H1 (cell line): ENCODE measurements around the gene FAM53B. TPM values are rescaled to one million over a fixed set of nuclear protein-coding genes. Genes with fewer than 3 reads are reported as not detected.

Experiments
- CTCF ChIA-PET: fragments of 300-600 bp; sonication (Branson Sonifier 250); formaldehyde crosslinking; loops from one replicate; lab custom pipeline; 2021; ENCODE audit not compliant: partially characterized antibody; lab: Charles Lee
- POLR2A ChIA-PET: fragments of 300-600 bp; sonication (Branson Sonifier 250); formaldehyde crosslinking; loops from one replicate; lab custom pipeline; 2021; ENCODE audit warnings: inconsistent platforms; ENCODE audit not compliant: partially characterized antibody; lab: Charles Lee
- DNase-seq, 2 experiments: peaks; one replicate each; pipeline versions ENCODE4 v3.0.0 to v3.0.0-alpha.2; 2010 to 2022; ENCODE audit warnings: low spot score in 2 of 2, low read depth in 1 of 2, mixed read lengths in 1 of 2
- FAIRE-seq: peaks from 2 replicates; lab custom pipeline; 2011; peaks lifted over from hg19 to GRCh38; lab: Jason Lieb, UNC
- H2AFZ ChIP-seq: 2 replicates; pipeline ENCODE4 v1.8.1; 2012; ENCODE audit warnings: low read length, inconsistent platforms
- H2AK5ac ChIP-seq: 2 replicates; pipeline ENCODE4 v1.6.1; 2013; ENCODE audit warnings: low read depth, low read length
- H2BK120ac ChIP-seq: replicated peaks from 2 replicates; pipeline ENCODE3; 2013; ENCODE audit warnings: low read depth, low read length, inconsistent platforms
- H2BK12ac ChIP-seq: 2 replicates; pipeline ENCODE4 v1.6.1; 2013; ENCODE audit warnings: low read depth, low read length
- H2BK15ac ChIP-seq: 2 replicates; pipeline ENCODE4 v1.6.1; 2013; ENCODE audit warnings: low read length
- H2BK20ac ChIP-seq: 2 replicates; pipeline ENCODE4 v1.6.1; 2013; ENCODE audit warnings: low read length
- H2BK5ac ChIP-seq: 2 replicates; pipeline ENCODE4 v1.6.1; 2013; ENCODE audit warnings: low read depth, low read length
- H3K14ac ChIP-seq: 2 replicates; pipeline ENCODE4 v1.6.1; 2013; ENCODE audit warnings: inconsistent platforms; ENCODE audit not compliant: insufficient read length
- H3K18ac ChIP-seq: 2 replicates; pipeline ENCODE4 v1.6.1; 2013; ENCODE audit warnings: low read length; ENCODE audit errors: extremely low read depth
- H3K23ac ChIP-seq: 2 replicates; pipeline ENCODE4 v1.6.1; 2013; ENCODE audit warnings: inconsistent platforms; ENCODE audit not compliant: insufficient read length
- H3K23me2 ChIP-seq: 2 replicates; pipeline ENCODE4 v1.6.1; 2013; ENCODE audit warnings: low read depth, low read length
- H3K27ac ChIP-seq: 2 replicates; pipeline ENCODE4 v1.6.1; 2011; ENCODE audit warnings: low read depth, low read length, inconsistent platforms
- H3K27me3 ChIP-seq, 4 experiments: replicated peaks in 1 of 4; 1 replicate in 1 of 4; 2 replicates in 3 of 4; pipeline versions ENCODE4 v1.6.1 to v1.8.1; 2011 to 2013; ENCODE audit warnings: low read length in 3 of 4, mild to moderate bottlenecking in 3 of 4, inconsistent platforms in 2 of 4, mixed read lengths in 2 of 4, moderate library complexity in 1 of 4; ENCODE audit not compliant: control insufficient read depth in 3 of 4, insufficient read depth in 3 of 4; ENCODE audit errors: extremely low read depth in 1 of 4
- H3K36me3 ChIP-seq, 4 experiments: 2 replicates each; pipeline versions ENCODE4 v1.6.1 to v1.8.1; 2011 to 2013; ENCODE audit warnings: mild to moderate bottlenecking in 4 of 4, low read length in 3 of 4, moderate library complexity in 2 of 4, control low read depth in 1 of 4, inconsistent platforms in 1 of 4; ENCODE audit not compliant: insufficient read depth in 4 of 4, control insufficient read depth in 2 of 4
- H3K4ac ChIP-seq: replicated peaks from 2 replicates; pipeline ENCODE3; 2013; ENCODE audit warnings: low read length, low read depth, mixed read lengths, inconsistent platforms; ENCODE audit not compliant: insufficient read length
- H3K4me1 ChIP-seq, 4 experiments: replicated peaks in 1 of 4; 1 replicate in 1 of 4; 2 replicates in 3 of 4; pipeline versions ENCODE4 v1.6.1 to v1.8.1; 2011 to 2013; ENCODE audit warnings: low read length in 3 of 4, inconsistent platforms in 2 of 4, mixed read lengths in 1 of 4; ENCODE audit not compliant: insufficient read depth in 4 of 4, control insufficient read depth in 3 of 4
- H3K4me2 ChIP-seq, 2 experiments: 2 replicates each; pipeline versions ENCODE4 v1.6.1 to v1.8.1; 2011 to 2013; ENCODE audit warnings: low read depth in 2 of 2, low read length in 2 of 2, control low read depth in 1 of 2, inconsistent platforms in 1 of 2, mild to moderate bottlenecking in 1 of 2; ENCODE audit not compliant: insufficient read depth in 1 of 2
- H3K4me3 ChIP-seq, 4 experiments: fragments of 200-600, 300-600 bp in 1 of 4; sonication (generic), shearing (Covaris generic), sonication (Bioruptor Twin) in 1 of 4; 2 replicates each; pipeline versions ENCODE4 v1.5.1 to v1.8.1; 2011 to 2016; ENCODE audit warnings: low read length in 4 of 4, low read depth in 3 of 4, control low read depth in 2 of 4, inconsistent platforms in 2 of 4, mild to moderate bottlenecking in 2 of 4, mixed read lengths in 1 of 4, moderate library complexity in 1 of 4; ENCODE audit not compliant: insufficient read depth in 2 of 4; ENCODE audit errors: extremely low read depth in 1 of 4
- H3K56ac ChIP-seq: replicated peaks from 2 replicates; pipeline ENCODE3; 2013; ENCODE audit warnings: low read depth, mild to moderate bottlenecking, mixed read lengths, low read length, inconsistent platforms; ENCODE audit not compliant: insufficient read length
- H3K79me1 ChIP-seq: 2 replicates; pipeline ENCODE4 v1.6.1; 2013; ENCODE audit warnings: low read depth, low read length, control low read depth
- H3K79me2 ChIP-seq, 2 experiments: 2 replicates each; pipeline versions ENCODE4 v1.6.1 to v1.8.1; 2012 to 2013; ENCODE audit warnings: low read length in 2 of 2, mild to moderate bottlenecking in 2 of 2, inconsistent platforms in 1 of 2; ENCODE audit not compliant: insufficient read depth in 2 of 2, control insufficient read depth in 1 of 2
- H3K9ac ChIP-seq, 4 experiments: replicated peaks in 1 of 4; 1 replicate in 1 of 4; 2 replicates in 3 of 4; pipeline versions ENCODE4 v1.6.1 to v1.8.1; 2011 to 2013; ENCODE audit warnings: low read depth in 3 of 4, low read length in 3 of 4, control low read depth in 2 of 4, mild to moderate bottlenecking in 2 of 4, moderate library complexity in 2 of 4, inconsistent platforms in 1 of 4; ENCODE audit errors: extremely low read depth in 1 of 4
- H3K9me3 ChIP-seq, 2 experiments: 2 replicates each; pipeline versions ENCODE4 v1.6.1 to v1.8.1; 2012 to 2013; ENCODE audit warnings: mild to moderate bottlenecking in 2 of 2, moderate library complexity in 2 of 2, control low read depth in 1 of 2, inconsistent platforms in 1 of 2, low read depth in 1 of 2, low read length in 1 of 2, mixed read lengths in 1 of 2; ENCODE audit not compliant: insufficient read depth in 2 of 2
- H4K20me1 ChIP-seq, 2 experiments: replicated peaks in 1 of 2; 2 replicates each; pipeline versions ENCODE3 to v1.8.1; 2011 to 2013; ENCODE audit warnings: inconsistent platforms in 2 of 2, low read length in 2 of 2, mild to moderate bottlenecking in 1 of 2; ENCODE audit not compliant: insufficient read depth in 2 of 2, control insufficient read depth in 1 of 2
- H4K5ac ChIP-seq: 2 replicates; pipeline ENCODE4 v1.6.1; 2013; ENCODE audit warnings: low read length, low read depth, mixed read lengths, inconsistent platforms; ENCODE audit not compliant: insufficient read length
- H4K8ac ChIP-seq: 2 replicates; pipeline ENCODE4 v1.8.0; 2013; ENCODE audit warnings: mild to moderate bottlenecking, moderate library complexity, low read length, inconsistent platforms; ENCODE audit not compliant: insufficient read depth; ENCODE audit errors: extremely low read depth
- H4K91ac ChIP-seq: replicated peaks from 2 replicates; pipeline ENCODE3; 2013; ENCODE audit warnings: low read length, mixed read lengths, inconsistent platforms; ENCODE audit not compliant: insufficient read length
- HDAC2 ChIP-seq, 2 experiments: fragments of 300-600 bp in 1 of 2; sonication (generic) in 1 of 2; IDR thresholded peaks; 2 replicates each; pipeline ENCODE4 v1.6.1; 2011 to 2012; ENCODE audit warnings: low read depth in 2 of 2, low read length in 2 of 2, mild to moderate bottlenecking in 2 of 2, moderate library complexity in 2 of 2, borderline replicate concordance in 1 of 2, inconsistent platforms in 1 of 2
- TAF7 ChIP-seq: optimal IDR thresholded peaks from 2 replicates; pipeline ENCODE3; 2011; ENCODE audit warnings: low read depth, mild to moderate bottlenecking, inconsistent platforms, low read length, moderate library complexity, borderline replicate concordance
- TBP ChIP-seq: IDR thresholded peaks from 2 replicates; pipeline ENCODE4 v1.6.1; 2011; ENCODE audit warnings: low read depth, low read length, improper control_type of control experiment
- WGBS, 2 experiments: shearing (Covaris generic) in 1 of 2; methylation state at CpG; one replicate each; pipeline versions ENCODE4 v1.1.6 to v1.1.7; 2013 to 2015; ENCODE audit warnings: low lambda C conversion rate in 2 of 2, mixed read lengths in 2 of 2, inconsistent platforms in 1 of 2, low coverage in 1 of 2, missing lambda C conversion rate in 1 of 2; ENCODE audit not compliant: insufficient replicate concordance in 2 of 2, insufficient coverage in 1 of 2, insufficient read length in 1 of 2; ENCODE audit errors: extremely low coverage in 1 of 2, missing lambda C conversion rate in 1 of 2; 5-methylcytosine and 5-hydroxymethylcytosine counted together
- polyA plus RNA-seq, 7 experiments: library from polyadenylated mRNA; depleted of rRNA in 3 of 7; stranded (reverse) in 5 of 7; unstranded in 2 of 7; fragments of >200 nt in 5 of 7; fragments of 200-250 nt in 2 of 7; gene quantifications; 1 replicate in 5 of 7; 2 replicates in 1 of 7; 4 replicates in 1 of 7; pipeline versions ENCODE4 v1.2.1 to v1.2.3, GENCODE V29; 2011 to 2013; ENCODE audit warnings: missing spikeins in 2 of 7, mixed read lengths in 2 of 7
- total RNA-seq: library from RNA; stranded (reverse); fragmentation: NEBNext Ultra II Directional; extraction: Animal tissue kit (Norgen Biotek cat#: 25700); gene quantifications from 2 replicates; pipeline ENCODE4 v1.2.1, GENCODE V29; 2021

FAM53B gene
- total and polyA plus RNA-seq, 2 of the 8 experiments (the other 6 are each of a cell fraction or from before 2014, with no cell fraction given) = 5.3 to 14.4 TPM

DNA sequence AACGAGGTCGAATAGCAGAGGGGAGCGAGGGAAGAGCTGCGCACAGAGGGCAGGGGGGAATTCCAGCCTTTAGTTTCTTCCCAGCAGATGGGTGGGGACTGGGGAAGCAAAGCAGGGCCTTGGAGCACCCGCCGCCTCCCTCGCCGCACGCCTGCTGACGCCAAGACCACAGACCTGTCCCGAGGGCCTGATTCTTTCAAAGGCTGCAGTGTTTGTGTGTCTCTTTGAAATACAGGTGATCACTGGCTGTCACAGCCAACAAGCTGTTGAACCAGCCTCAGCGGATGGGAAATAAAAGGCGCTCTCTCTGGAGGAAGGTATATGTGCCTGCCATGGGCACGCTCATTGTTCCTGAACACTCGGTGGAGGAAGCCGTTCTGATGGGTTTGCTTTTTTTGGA lies 119.3 kb downstream of the FAM53B start:
- no peaks in the 10 kb centered on the region for H3K9me3 ChIP-seq
- no peak overlapping the region for H4K5ac ChIP-seq
- no peak overlapping the region; the same call in 1 of the 2 replicates for H3K18ac ChIP-seq
- 0 out of 2 replicates have a peak overlapping the region, but pooled peaks have one; percentile 68 for H2BK12ac ChIP-seq
- no peak overlapping the region for H3K14ac ChIP-seq
- H3K23ac ChIP-seq = no peak overlapping the region
- H3K56ac ChIP-seq = no peak overlapping the region
- H3K27ac ChIP-seq = no peak overlapping the region
- H3K4me1 ChIP-seq = peaks cover 6 to 21% (median 12%) of the 10 kb centered on the region in 4 experiments
- H3K36me3 ChIP-seq = no peaks in the 10 kb centered on the region
- H3K4me3 ChIP-seq = no peak overlapping the region
- H4K20me1 ChIP-seq = peaks cover 2 to 15% of the 10 kb centered on the region in 2 experiments
- H2AK5ac ChIP-seq = no peak overlapping the region
- WGBS, 2 experiments = 93% methylated on average over 16 of the region's 16 CpGs; no CpG with 5 or more reads in 1 of the 2 experiments
- H3K23me2 ChIP-seq = no peaks in the 10 kb centered on the region
- no peak overlapping the region for H3K4me2 ChIP-seq
- H4K8ac ChIP-seq = no peak overlapping the region; the same call in 1 of the 2 replicates
- no peak overlapping the region for H2BK20ac ChIP-seq
- no peak overlapping the region for H2BK15ac ChIP-seq
- H3K79me2 ChIP-seq = no peaks in the 10 kb centered on the region
- TF ChIP-seq HDAC2 (IDR thresholded peaks at IDR 0.05; ENCODE audit: borderline replicate concordance in 1 of 2, low read depth in 2 of 2, low read length in 2 of 2) = no peak
- no peak for TF ChIP-seq TBP
- no peak for TF ChIP-seq TAF7
- FAIRE-seq = no peak
- H2BK120ac ChIP-seq = no peak overlapping the region
- CTCF ChIA-PET = interaction anchor here (0.6 to 2.3 kb wide), 12 partner anchors 10 to 121 kb away, joined by 3 to 8 read pairs (median 3); no protein-coding TSS in a partner anchor
- peaks cover 4% of the 10 kb centered on the region; the same call in 1 of the 2 replicates for H3K79me1 ChIP-seq
- no peak overlapping the region; the same call in 1 of the 2 replicates for H2BK5ac ChIP-seq
- POLR2A ChIA-PET = no interaction called here
- no peak overlapping the region for H2AFZ ChIP-seq
- H4K91ac ChIP-seq = no peak overlapping the region
- H3K27me3 ChIP-seq = no peaks in the 10 kb centered on the region; a peak in 1 of 7 replicates
- H3K4ac ChIP-seq = no peak overlapping the region
- no peak overlapping the region for H3K9ac ChIP-seq
- DNase-seq = no peak
